GM03348 (cell line): ENCODE data around the gene PBX3.

Experiments used
- DNase-seq: peaks from one replicate; pipeline ENCODE4 v3.0.0; 2012; ENCODE audit warnings: low spot score

Gene PBX3

DNA sequence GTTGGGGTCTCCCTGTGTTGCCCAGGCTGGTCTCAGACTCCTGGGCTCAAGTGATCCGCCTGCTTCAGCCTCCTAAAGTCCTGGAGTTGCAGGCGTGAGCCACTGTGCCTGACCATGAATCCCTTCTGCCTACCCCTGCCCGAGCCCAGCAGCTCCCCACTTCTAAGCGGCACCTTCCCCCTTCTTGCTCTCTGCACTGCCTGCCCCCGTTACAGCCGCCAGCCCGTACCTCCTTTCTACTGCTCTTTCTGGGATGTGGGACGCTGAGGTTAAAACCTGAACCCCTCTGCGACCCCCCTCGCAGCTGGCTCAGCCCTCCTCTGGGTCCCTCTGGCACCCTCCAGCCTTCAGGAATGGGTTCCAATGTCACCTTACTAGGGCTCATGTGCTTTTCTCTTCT is 249.6 kb downstream of the PBX3 start:
- no peak for DNase-seq

- no peak for DNase-seq
These were observed 250.1 kb downstream of the PBX3 start for GRCh38 chr9:125997196-125997823.

- DNase-seq = no peak
These were observed 251.8 kb downstream of the PBX3 start for GRCh38 chr9:125998837-125999503.

GRCh38 chr9:125999504-125999881 is 252.3 kb downstream of the PBX3 start:
- DNase-seq = no peak

GRCh38 chr9:126000256-126000655 is 253.1 kb downstream of the PBX3 start:
- DNase-seq = no peak

DNA sequence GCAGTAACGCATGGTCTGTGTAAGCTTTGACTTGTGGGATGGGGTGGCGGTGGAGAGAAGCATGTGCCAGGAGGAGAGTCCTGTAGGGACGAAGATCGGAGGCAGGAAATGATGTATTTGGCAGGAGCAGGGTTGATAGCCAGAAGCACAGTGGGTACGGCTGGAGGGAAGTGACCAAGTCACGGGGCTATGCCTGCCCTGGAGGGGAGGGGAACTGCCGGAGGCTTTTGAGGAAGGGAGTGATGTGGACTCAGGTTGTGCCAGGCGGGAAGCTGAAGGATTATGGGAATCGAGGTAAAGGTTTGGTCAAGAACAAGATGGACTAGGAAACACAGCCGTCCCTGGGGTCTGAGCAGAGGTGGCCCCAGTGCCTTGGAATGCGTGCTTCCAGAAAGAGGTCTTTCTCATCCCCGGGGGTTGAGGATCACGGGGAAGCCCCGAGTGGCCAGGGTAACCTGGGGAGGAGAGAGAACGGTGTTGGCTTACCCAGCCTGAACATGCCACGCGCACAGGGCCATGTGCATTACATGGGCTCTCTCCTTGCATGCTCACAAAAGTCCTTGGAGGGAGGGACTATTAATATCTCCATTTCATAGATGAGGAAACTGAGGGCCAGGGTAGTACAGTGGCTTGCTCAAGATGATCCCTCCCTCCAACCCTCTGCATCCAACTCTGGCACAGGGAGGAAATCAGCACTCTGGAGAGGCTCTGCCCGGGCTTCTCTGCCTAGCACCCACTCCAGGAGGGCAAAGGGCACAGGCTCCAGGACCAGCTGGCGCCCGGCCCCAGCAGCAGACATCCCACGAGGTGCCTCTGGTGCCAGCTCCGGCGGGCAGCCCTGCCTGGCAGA is 253.8 kb downstream of the PBX3 start:
- DNase-seq = no peak

DNA sequence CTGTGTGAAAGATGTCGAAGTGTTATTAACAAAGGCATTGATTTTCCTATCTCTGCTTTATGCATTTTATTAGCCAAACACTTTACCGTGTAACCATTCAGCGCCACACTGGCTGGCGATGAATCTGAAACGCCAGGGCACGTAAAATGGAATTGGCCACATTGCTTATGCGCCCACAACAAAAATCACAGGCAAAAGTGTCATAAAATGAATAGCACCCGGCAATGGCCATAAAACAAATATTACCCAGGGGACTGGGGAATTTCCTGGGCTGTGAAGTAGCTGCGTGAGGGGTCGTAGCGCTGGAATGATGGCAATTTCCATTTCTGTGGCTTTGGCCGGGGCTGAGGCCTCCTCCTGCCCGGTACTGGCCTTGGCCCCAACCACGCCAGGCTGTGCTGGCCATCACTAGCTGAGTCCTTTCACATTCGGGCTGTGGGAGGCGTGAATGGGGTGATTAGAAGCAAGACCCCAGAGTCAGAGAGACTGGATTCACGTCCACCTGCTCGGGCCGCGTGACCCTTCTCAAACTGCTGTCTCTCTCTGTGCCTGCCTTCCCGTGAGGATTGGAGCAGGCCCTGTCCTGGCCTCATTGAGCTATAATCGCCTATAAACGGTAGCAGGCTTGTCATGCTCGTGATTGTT is 254.5 kb downstream of the PBX3 start:
- DNase-seq = no peak

DNA sequence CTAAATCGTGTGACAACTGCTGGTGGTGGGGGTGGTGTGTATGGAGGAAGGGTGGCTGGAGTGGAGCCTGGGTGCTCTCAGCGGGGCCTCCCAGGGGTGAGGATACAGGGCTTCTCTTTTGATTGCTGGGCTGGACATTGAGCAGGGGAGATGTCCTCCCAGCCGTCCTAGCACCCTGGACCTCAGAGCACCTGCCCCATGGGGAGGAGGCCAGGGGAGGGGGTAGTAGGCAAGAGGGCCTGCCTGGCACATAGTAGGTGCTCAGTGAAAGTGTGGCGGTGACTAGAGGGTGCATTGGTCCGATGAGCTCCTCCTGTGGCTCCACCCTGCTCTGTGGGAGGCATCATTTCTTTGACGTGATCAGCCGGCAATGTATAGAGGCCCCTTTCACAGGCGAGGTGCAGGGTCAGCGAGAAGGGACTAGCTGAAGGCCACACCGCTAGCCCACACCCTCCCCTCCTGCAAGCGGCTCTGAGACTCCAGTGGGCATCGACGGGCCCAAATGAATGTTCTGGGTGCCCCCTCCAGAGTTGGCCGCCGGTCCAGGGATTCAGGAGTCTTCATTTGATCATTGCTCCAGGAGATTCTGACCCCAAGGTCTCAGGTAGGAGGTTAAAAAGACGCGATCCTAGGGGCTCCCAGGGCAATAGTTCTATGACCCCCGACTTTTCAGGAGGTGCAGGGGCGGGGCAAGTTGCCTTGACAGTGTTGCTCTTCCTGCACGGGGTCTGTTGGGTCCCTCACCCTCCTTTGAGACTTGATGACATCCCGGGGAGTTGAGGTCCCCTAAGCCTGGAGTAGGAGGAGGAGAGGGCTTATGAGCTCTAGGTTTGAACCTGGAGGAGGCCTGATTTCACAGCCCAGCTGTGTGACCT is 255.5 kb downstream of the PBX3 start:
- no peak for DNase-seq

- no peak for DNase-seq
These were observed 261.9 kb downstream of the PBX3 start for GRCh38 chr9:126009047-126009446.

DNA sequence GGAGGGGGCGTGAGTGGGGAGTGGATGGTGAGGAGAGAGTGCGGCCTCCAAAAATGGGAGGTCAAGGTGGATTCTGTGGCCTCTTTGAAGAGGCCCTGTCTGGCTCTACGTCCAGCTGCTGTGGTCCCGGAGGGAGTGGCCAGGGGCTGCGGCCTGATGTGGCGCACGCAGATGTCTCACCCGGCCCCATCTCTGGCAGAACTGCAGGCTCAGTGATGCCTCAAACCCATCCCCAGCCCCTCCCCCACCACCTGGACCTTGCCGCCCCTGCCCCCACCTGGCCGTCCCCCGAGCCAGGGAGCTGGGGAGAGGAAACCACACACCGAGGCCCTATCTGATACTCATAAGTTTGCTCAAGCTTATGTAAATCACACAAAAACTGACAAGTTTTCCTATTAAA is 267.6 kb downstream of the PBX3 start:
- no peak for DNase-seq

DNA sequence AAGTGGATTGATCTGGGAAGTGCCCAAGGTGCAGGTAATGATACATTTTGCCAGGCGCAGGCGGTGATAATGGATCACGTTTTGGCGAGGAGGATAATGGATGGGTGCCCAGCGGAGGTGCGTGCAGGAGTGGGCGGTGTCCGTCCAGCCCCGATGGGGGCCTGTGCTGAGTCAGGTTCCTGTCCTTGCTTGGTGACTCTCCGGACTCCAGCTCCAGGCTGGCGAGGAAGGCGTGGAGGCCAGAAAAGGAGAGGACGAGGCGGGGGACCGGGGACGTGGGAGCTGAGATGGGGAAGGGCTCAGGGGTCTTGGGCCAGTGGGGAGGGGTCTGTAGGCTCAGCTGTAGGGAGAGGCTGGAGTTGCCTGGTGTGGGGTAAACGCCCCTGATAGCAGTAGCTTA is 268.3 kb downstream of the PBX3 start:
- DNase-seq = no peak

DNA sequence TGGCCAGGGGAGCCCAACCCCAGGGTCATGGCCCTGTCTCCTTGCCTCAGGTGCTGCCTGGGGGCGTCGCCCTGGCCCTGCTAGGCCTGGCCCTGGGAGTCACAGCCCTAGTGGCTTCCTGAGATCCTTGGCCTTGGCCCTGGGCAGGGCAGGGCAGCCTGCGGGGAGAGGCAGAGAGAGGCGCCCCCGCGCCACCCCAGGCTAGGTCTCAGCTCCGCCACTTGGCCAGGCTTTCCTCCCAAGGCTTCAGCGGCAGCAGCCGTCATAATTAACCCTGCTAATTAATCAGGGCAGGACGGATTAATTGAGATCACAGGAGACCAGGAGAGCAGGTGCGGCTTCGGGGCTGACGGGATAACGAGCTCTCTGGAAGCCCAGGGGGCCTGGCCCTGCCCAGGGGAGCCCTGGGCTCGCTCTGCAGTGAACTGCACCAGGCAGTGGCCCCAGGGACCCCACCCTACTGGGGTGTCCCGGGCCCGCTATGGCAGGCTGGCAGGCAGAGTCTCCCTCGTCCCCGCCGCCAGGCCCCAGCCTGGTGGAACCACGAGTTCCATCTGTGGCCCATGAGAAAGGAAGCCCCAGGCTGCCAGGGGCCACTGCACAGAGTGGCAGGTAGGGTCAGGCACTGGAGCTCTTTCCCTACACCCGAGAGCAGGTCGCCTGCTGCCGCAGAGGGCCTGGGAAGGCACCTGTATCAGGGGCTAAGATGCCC is 269.6 kb downstream of the PBX3 start:
- DNase-seq = no peak
